Measurements from ENCODE around the gene POLD3.

GRCh38 chr11:74611369-74611861 lies 19.0 kb downstream of the POLD3 start:
- TF ChIP-seq, protein P1, sequence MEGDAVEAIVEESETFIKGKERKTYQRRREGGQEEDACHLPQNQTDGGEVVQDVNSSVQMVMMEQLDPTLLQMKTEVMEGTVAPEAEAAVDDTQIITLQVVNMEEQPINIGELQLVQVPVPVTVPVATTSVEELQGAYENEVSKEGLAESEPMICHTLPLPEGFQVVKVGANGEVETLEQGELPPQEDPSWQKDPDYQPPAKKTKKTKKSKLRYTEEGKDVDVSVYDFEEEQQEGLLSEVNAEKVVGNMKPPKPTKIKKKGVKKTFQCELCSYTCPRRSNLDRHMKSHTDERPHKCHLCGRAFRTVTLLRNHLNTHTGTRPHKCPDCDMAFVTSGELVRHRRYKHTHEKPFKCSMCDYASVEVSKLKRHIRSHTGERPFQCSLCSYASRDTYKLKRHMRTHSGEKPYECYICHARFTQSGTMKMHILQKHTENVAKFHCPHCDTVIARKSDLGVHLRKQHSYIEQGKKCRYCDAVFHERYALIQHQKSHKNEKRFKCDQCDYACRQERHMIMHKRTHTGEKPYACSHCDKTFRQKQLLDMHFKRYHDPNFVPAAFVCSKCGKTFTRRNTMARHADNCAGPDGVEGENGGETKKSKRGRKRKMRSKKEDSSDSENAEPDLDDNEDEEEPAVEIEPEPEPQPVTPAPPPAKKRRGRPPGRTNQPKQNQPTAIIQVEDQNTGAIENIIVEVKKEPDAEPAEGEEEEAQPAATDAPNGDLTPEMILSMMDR (conservative IDR thresholded peaks at IDR 0.05) = peak; percentile 79
- TF ChIP-seq ZFX (IDR thresholded peaks at IDR 0.05) = no peak

All from C4-2B (cell line).